Measurements from ENCODE around the gene NEU4.

NEU4 gene

DNA sequence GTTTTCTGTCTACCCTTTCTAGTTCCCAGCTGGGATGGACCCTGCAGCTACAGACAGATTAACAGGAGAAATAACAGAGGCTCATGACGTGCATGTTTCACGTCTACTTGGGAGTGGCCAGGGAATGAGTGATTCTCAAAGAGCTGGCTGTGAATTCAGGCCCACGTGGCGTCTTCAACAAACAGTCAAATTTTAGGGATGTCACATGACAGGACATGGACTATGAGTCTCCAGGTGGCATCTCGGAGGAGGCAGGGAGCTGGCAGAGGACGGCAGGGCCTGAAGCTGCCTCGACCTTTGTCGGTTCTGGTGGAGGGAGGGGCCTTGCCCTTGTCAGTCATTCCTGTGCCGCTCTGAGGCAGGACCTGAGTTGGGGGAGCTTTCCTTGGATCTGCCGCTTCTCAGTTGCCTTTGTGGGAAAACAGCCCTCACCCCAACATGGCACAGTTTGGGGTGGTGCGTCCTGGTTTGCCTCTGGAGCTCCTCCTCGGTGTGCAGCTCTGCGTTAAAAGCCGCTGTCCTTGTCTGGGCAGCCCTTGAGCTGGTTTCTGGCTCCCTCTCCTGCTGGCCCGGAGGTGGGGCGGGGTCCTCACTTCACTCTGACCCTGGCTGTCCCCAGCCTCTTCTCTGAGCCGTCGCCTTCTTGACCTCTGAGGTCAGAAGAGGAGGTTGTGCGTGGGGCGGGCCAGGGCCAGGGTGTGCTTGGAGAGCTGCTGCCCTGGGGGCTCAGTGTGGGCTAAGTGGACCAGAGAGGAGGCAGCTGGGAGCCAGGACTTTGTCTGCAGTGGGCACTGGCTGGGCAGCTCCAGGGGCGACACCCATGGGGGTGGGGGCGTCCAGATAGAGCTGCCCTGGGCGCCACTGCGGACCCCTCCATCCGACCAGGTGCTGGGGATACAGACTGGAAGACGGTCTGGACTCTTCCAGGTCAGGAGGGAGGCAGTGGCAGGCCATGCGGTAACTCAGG is 44.4 kb upstream of the NEU4 start:
- H3K4me1 ChIP-seq (ENCODE audit: control extremely low read depth in 1 of 4, control insufficient read depth in 4 of 4, insufficient read depth in 4 of 4, low read length in 3 of 4), result peaks cover 0 to 11% (median 0%) of the 10 kb centered on the region in 4 experiments
- WGBS (ENCODE audit: insufficient coverage), result 97% methylated on average over 24 of the region's 27 CpGs
- H3K27ac ChIP-seq (ENCODE audit: insufficient read depth in 1 of 2, low read depth in 1 of 2, low read length in 2 of 2, poor library complexity in 1 of 2, severe bottlenecking in 2 of 2), result no peak overlapping the region
- peaks cover 3 to 19% (median 11%) of the 10 kb centered on the region in 4 experiments for H3K36me3 ChIP-seq (ENCODE audit: control insufficient read depth in 4 of 4, insufficient read depth in 4 of 4, low read length in 3 of 4)
- H3K27me3 ChIP-seq (replicated peaks in 2 of 5; ENCODE audit: control insufficient read depth in 4 of 5, insufficient read depth in 5 of 5, low read length in 4 of 5), result no peaks in the 10 kb centered on the region
- POLR2A ChIA-PET, result no interaction called here
- DNase-seq, result no peak
- H3K9me3 ChIP-seq (ENCODE audit: control extremely low read depth in 1 of 5, control insufficient read depth in 4 of 5, insufficient read depth in 2 of 5, low read depth in 1 of 5, low read length in 4 of 5), result peaks cover 0 to 3% (median 0%) of the 10 kb centered on the region in 5 experiments
- CTCF ChIA-PET, result interaction anchor here (0.7 to 1.7 kb wide), 3 partner anchors 71 to 114 kb away, joined by 3 to 7 read pairs (median 3); no protein-coding TSS in a partner anchor
- no peak overlapping the region for H3K4me3 ChIP-seq (ENCODE audit: control insufficient read depth in 1 of 7, extremely low read depth in 1 of 7, insufficient read depth in 4 of 7, low read depth in 2 of 7, low read length in 6 of 7)

DNA sequence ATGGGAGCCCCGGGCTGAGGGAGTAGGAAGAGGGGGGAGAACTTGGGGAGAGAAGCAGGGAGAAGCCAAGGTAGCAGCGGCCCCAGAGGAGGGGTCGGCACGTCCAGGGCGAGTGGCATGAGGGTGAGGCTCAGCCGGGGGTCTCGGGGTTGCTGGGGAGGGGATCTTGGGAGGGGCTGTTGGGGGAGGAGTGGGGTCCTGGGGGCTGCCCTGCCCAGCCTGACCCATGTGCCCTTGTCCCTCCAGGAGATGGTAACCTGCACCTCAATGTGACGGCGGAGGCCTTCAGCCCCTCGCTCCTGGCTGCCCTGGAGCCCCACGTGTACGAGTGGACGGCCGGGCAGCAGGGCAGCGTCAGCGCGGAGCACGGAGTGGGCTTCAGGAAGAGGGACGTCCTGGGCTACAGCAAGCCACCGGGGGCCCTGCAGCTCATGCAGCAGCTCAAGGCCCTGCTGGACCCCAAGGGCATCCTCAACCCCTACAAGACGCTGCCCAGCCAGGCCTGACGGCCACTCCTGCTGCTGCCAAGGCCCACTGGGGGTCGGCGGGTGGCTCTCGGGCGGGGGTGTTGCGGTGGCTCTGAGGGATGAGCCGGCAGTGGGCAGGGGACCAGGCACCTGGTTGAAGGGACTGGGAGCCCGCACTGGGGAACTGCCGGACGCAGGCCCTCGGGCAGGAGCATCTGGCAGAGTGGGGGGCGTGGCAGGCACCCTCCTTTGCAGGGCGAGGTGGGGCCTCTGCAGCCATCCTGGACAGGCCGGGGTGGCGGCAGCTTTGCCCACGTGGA is 41.3 kb upstream of the NEU4 start:
- POLR2A ChIA-PET, result no interaction called here
- Histone ChIP-seq H3K4me3 (ENCODE audit: control insufficient read depth in 1 of 7, extremely low read depth in 1 of 7, insufficient read depth in 4 of 7, low read depth in 2 of 7, low read length in 6 of 7) (no peak overlapping the region), H3K27ac (ENCODE audit: insufficient read depth in 1 of 2, low read depth in 1 of 2, low read length in 2 of 2, poor library complexity in 1 of 2, severe bottlenecking in 2 of 2) (no peak overlapping the region), H3K9me3 (ENCODE audit: control extremely low read depth in 1 of 5, control insufficient read depth in 4 of 5, insufficient read depth in 2 of 5, low read depth in 1 of 5, low read length in 4 of 5) (no peaks in the 10 kb centered on the region), H3K4me1 (ENCODE audit: control extremely low read depth in 1 of 4, control insufficient read depth in 4 of 4, insufficient read depth in 4 of 4, low read length in 3 of 4) (peaks cover 0 to 26% (median 2%) of the 10 kb centered on the region in 4 experiments), H3K36me3 (ENCODE audit: control insufficient read depth in 4 of 4, insufficient read depth in 4 of 4, low read length in 3 of 4) (peaks cover 0 to 9% (median 3%) of the 10 kb centered on the region in 4 experiments), H3K27me3 (replicated peaks in 2 of 5; ENCODE audit: control insufficient read depth in 4 of 5, insufficient read depth in 5 of 5, low read length in 4 of 5) (no peaks in the 10 kb centered on the region)
- 97% methylated on average over 30 of the region's 37 CpGs for WGBS (ENCODE audit: insufficient coverage)
- CTCF ChIA-PET, result no interaction called here
- no peak for DNase-seq

DNA sequence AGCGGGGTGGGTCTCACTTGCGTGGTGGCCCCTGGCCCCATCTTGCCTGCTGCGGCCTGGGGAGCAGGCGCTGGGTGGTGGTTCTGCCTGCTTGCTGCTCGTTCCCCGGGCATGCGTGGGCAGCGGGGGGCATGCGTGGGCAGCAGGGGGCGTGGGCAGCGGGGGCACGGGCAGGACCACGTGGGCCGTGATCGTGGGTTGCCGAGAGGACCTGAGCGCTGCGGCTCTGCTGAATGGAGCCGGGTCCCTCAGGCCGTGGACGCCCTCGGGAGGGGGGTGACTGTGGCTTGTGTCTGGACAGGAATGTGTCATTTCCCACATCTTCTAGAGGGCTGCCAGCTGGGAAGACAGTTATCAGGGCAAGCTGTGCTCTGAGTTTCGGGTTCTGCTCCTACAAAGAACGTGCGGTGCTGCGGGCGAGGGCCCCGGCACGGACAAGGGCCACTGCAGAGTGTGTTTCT is 40.7 kb upstream of the NEU4 start:
- WGBS (ENCODE audit: insufficient coverage), result 94% methylated on average over 24 of the region's 29 CpGs
- Histone ChIP-seq H3K4me3 (ENCODE audit: control insufficient read depth in 1 of 7, extremely low read depth in 1 of 7, insufficient read depth in 4 of 7, low read depth in 2 of 7, low read length in 6 of 7) (no peak overlapping the region), H3K9me3 (ENCODE audit: control extremely low read depth in 1 of 5, control insufficient read depth in 4 of 5, insufficient read depth in 2 of 5, low read depth in 1 of 5, low read length in 4 of 5) (no peaks in the 10 kb centered on the region), H3K4me1 (ENCODE audit: control extremely low read depth in 1 of 4, control insufficient read depth in 4 of 4, insufficient read depth in 4 of 4, low read length in 3 of 4) (peaks cover 0 to 25% (median 2%) of the 10 kb centered on the region in 4 experiments), H3K27me3 (replicated peaks in 2 of 5; ENCODE audit: control insufficient read depth in 4 of 5, insufficient read depth in 5 of 5, low read length in 4 of 5) (no peaks in the 10 kb centered on the region), H3K36me3 (ENCODE audit: control insufficient read depth in 4 of 4, insufficient read depth in 4 of 4, low read length in 3 of 4) (peaks cover 0 to 9% (median 3%) of the 10 kb centered on the region in 4 experiments), H3K27ac (ENCODE audit: insufficient read depth in 1 of 2, low read depth in 1 of 2, low read length in 2 of 2, poor library complexity in 1 of 2, severe bottlenecking in 2 of 2) (no peak overlapping the region)
- DNase-seq, result no peak
- CTCF ChIA-PET, result no interaction called here
- POLR2A ChIA-PET, result no interaction called here

DNA sequence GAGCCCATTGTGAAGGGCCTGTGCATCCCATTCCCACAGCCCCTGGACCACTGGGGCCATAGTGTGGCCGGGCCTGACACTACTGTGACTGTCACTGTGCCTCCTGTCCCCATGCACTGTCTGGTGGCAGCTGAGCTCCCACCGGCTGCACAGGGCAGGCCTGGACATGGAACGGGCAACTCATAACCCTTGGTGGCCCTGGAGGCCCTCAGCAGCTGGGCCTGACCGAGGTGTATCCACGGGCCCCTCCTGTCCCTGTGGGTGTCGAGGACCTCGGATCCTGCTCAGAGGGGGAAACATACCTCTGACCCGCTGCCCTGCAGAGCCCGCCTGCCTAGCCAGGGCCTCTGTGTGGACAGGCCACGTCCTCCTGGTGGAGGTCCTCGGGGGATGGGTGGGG is 40.1 kb upstream of the NEU4 start:
- no peak overlapping the region for H3K4me3 ChIP-seq (ENCODE audit: control insufficient read depth in 1 of 7, extremely low read depth in 1 of 7, insufficient read depth in 4 of 7, low read depth in 2 of 7, low read length in 6 of 7)
- DNase-seq, result no peak
- peaks cover 0 to 9% (median under 1%) of the 10 kb centered on the region in 4 experiments for H3K36me3 ChIP-seq (ENCODE audit: control insufficient read depth in 4 of 4, insufficient read depth in 4 of 4, low read length in 3 of 4)
- WGBS (ENCODE audit: insufficient coverage), result 95% methylated on average over 10 of the region's 11 CpGs
- POLR2A ChIA-PET, result no interaction called here
- CTCF ChIA-PET, result no interaction called here
- H3K4me1 ChIP-seq (ENCODE audit: control extremely low read depth in 1 of 4, control insufficient read depth in 4 of 4, insufficient read depth in 4 of 4, low read length in 3 of 4), result peaks cover 0 to 19% (median 2%) of the 10 kb centered on the region in 4 experiments
- H3K27ac ChIP-seq (ENCODE audit: insufficient read depth in 1 of 2, low read depth in 1 of 2, low read length in 2 of 2, poor library complexity in 1 of 2, severe bottlenecking in 2 of 2), result no peak overlapping the region
- H3K9me3 ChIP-seq (ENCODE audit: control extremely low read depth in 1 of 5, control insufficient read depth in 4 of 5, insufficient read depth in 2 of 5, low read depth in 1 of 5, low read length in 4 of 5), result no peaks in the 10 kb centered on the region
- H3K27me3 ChIP-seq (replicated peaks in 2 of 5; ENCODE audit: control insufficient read depth in 4 of 5, insufficient read depth in 5 of 5, low read length in 4 of 5), result no peaks in the 10 kb centered on the region

DNA sequence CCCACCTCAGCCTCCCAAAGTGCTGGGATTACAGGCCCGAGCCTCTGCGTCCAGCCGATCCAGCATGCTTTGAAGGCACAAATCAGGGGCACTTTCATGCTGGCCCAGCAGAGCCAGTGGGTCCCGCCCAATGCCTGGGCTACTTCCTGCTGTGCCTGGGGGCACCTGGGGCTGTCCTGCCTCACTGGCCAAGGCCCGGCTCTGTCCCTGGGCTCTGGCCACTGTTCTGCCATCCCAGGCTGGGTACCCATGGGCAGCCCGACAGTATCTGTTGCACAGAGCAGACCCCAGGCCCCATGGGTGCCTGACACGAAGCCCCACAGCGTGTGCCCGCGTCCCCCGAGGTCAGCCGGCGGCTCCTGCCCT is 39.2 kb upstream of the NEU4 start:
- Histone ChIP-seq H3K4me3 (ENCODE audit: control insufficient read depth in 1 of 7, extremely low read depth in 1 of 7, insufficient read depth in 4 of 7, low read depth in 2 of 7, low read length in 6 of 7) (no peak overlapping the region), H3K27ac (ENCODE audit: insufficient read depth in 1 of 2, low read depth in 1 of 2, low read length in 2 of 2, poor library complexity in 1 of 2, severe bottlenecking in 2 of 2) (no peak overlapping the region), H3K27me3 (replicated peaks in 2 of 5; ENCODE audit: control insufficient read depth in 4 of 5, insufficient read depth in 5 of 5, low read length in 4 of 5) (no peaks in the 10 kb centered on the region), H3K4me1 (ENCODE audit: control extremely low read depth in 1 of 4, control insufficient read depth in 4 of 4, insufficient read depth in 4 of 4, low read length in 3 of 4) (peaks cover 0 to 16% (median 5%) of the 10 kb centered on the region in 4 experiments), H3K36me3 (ENCODE audit: control insufficient read depth in 4 of 4, insufficient read depth in 4 of 4, low read length in 3 of 4) (peaks cover 0 to 9% (median under 1%) of the 10 kb centered on the region in 4 experiments), H3K9me3 (ENCODE audit: control extremely low read depth in 1 of 5, control insufficient read depth in 4 of 5, insufficient read depth in 2 of 5, low read depth in 1 of 5, low read length in 4 of 5) (no peaks in the 10 kb centered on the region)
- ChIA-PET POLR2A (no interaction called here), CTCF (no interaction called here)
- 91% methylated on average over 13 of the region's 13 CpGs for WGBS (ENCODE audit: insufficient coverage)
- no peak for DNase-seq

DNA sequence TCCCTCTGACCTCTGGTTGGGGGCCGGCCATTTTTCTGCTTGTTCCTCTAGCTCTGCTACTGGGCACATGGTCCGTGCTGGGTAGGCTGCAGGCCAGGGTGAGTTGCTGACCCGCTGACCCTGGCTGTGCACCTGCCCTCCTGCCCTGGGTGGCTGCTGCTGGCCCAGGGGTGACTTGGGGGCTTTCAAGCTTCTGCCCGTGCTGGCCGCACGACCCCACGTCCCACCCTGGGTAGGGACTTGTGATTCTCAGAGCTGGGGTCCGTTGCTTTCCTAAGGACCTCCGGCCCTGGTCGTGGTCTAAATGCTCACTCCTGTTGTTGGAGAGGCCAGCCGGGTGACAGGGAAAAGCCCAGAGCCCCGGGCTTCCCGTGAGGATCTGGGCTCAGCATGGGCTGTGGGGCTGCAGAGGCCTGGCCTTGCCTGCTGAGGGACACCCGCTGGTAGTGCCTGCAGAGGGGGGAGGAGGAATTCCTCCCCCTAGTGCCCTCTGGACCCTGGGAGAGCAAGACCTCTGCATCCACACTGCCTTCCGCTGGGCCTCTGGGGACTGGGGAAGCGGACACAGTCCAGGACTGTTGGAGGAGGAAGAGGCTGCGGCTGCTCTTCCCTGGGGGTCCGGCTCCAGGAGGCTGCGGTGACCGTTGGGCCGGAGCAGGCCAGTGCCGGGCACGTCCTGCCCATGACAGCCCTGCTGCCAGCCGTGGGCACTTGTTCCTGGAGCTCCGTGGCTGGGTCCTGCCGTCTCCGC is 38.6 kb upstream of the NEU4 start:
- H3K27ac ChIP-seq (ENCODE audit: insufficient read depth in 1 of 2, low read depth in 1 of 2, low read length in 2 of 2, poor library complexity in 1 of 2, severe bottlenecking in 2 of 2), result no peak overlapping the region
- no peak overlapping the region for H3K4me3 ChIP-seq (ENCODE audit: control insufficient read depth in 1 of 7, extremely low read depth in 1 of 7, insufficient read depth in 4 of 7, low read depth in 2 of 7, low read length in 6 of 7)
- DNase-seq, result no peak
- H3K36me3 ChIP-seq (ENCODE audit: control insufficient read depth in 4 of 4, insufficient read depth in 4 of 4, low read length in 3 of 4), result peaks cover 0 to 9% (median under 1%) of the 10 kb centered on the region in 4 experiments
- H3K4me1 ChIP-seq (ENCODE audit: control extremely low read depth in 1 of 4, control insufficient read depth in 4 of 4, insufficient read depth in 4 of 4, low read length in 3 of 4), result peaks cover 0 to 16% (median 9%) of the 10 kb centered on the region in 4 experiments
- WGBS (ENCODE audit: insufficient coverage), result 91% methylated on average over 26 of the region's 27 CpGs
- CTCF ChIA-PET, result no interaction called here
- H3K9me3 ChIP-seq (ENCODE audit: control extremely low read depth in 1 of 5, control insufficient read depth in 4 of 5, insufficient read depth in 2 of 5, low read depth in 1 of 5, low read length in 4 of 5), result no peaks in the 10 kb centered on the region
- POLR2A ChIA-PET, result no interaction called here
- no peaks in the 10 kb centered on the region for H3K27me3 ChIP-seq (replicated peaks in 2 of 5; ENCODE audit: control insufficient read depth in 4 of 5, insufficient read depth in 5 of 5, low read length in 4 of 5)

All from common myeloid progenitor, CD34-positive (primary cell).